Prostate gland (tissue), 2 donors: ENCODE data around the gene DHX38.

Source experiments
- POLR2A ChIP-seq: fragments of 450-650 bp; IDR thresholded peaks from one replicate; pipeline ENCODE4 v1.6.1; 2016; ENCODE audit warnings: antibody characterized with exemption, mild to moderate bottlenecking
- TF ChIP-seq, protein P1 (sequence below), 4 experiments: fragments of 200-600 bp in 2 of 4; fragments of 450-650 bp in 2 of 4; sonication (generic) in 2 of 4; IDR thresholded peaks; 1 replicate in 3 of 4; 2 replicates in 1 of 4; pipeline ENCODE4 v1.5.1; 2016 to 2019; ENCODE audit warnings: antibody characterized with exemption in 4 of 4, mild to moderate bottlenecking in 2 of 4, moderate library complexity in 2 of 4

DNA sequence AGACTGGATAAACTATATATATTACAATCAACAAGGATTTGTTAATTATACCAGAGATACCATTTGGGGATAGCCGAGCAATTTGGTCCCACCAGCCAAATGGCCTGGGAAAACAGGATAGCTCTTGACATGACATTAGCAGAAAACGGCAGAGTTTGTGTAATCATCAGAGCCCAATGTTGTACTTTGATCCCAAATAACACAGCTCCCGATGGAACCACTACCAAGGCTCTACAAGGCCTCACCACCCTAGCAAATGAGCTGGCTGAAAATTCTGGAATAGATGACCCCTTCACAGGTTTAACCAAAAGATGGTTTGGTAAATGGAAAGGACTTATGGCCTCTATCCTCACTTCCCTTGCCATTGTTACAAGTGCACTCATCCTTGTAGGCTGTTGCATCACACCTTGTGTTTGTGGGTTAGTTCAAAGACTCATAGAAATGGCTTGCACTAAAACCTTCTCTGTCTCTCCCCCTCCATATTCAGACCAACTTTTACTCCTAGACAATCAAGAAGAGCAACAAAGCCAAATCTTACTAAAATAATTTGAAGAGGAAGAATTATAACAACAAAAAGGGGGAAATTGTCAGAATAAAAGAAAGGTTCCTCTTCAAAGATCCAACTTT is 9.8 kb upstream of the DHX38 start:
- no peak for TF ChIP-seq POLR2A
- TF ChIP-seq, protein P1, sequence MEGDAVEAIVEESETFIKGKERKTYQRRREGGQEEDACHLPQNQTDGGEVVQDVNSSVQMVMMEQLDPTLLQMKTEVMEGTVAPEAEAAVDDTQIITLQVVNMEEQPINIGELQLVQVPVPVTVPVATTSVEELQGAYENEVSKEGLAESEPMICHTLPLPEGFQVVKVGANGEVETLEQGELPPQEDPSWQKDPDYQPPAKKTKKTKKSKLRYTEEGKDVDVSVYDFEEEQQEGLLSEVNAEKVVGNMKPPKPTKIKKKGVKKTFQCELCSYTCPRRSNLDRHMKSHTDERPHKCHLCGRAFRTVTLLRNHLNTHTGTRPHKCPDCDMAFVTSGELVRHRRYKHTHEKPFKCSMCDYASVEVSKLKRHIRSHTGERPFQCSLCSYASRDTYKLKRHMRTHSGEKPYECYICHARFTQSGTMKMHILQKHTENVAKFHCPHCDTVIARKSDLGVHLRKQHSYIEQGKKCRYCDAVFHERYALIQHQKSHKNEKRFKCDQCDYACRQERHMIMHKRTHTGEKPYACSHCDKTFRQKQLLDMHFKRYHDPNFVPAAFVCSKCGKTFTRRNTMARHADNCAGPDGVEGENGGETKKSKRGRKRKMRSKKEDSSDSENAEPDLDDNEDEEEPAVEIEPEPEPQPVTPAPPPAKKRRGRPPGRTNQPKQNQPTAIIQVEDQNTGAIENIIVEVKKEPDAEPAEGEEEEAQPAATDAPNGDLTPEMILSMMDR (IDR thresholded peaks at IDR 0.05) = no peak
